ENCODE measurements around the gene TIPARP.
"Not testable (repeated sequence)": the region's sequence is repeated elsewhere in the genome, so short reads cannot be mapped to it uniquely, and the experiment has no call there.

TIPARP gene

GRCh38 chr3:156676768-156677479 lies 2.5 kb downstream of the TIPARP start:
- DNase-seq, result no peak

- no peak for DNase-seq
Observed at GRCh38 chr3:156677536-156677935, 3.1 kb downstream of the TIPARP start.

GRCh38 chr3:156678197-156678596 lies 3.8 kb downstream of the TIPARP start:
- DNase-seq, result no peak

DNA sequence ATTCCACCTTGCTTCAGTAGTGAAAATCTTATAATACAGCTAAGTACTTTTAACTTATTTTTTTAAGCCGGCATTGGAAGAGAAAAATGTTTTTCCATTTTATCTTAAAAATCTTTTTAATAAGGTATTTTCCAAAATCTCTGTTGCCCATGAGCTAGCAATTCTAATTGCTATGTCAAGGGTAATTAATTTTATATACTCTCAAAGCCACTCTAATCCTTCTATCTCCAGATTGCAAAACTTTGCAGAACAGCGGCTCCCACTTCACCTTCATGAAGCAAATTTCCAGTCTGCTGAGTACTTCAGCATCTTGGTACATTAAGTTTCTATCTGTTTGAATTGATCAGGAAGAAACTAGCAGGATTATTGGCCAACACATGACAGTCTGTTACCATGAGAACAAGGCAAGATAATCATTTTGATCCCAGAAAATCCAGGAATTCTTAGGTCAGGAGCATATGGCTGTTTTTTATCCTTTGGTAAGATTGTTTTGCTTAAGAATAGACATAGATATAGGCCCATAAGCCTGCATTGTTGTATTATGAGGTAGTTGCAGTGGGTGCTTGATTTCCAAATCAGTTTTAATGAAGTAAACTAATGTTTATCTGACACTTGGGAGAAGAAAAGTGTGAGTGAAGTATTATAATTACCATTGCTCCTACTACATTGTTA lies 6.0 kb downstream of the TIPARP start:
- peak; percentile 85 for DNase-seq

- DNase-seq, result peak; percentile 71
Observed at GRCh38 chr3:156681002-156681401, 6.6 kb downstream of the TIPARP start.

DNA sequence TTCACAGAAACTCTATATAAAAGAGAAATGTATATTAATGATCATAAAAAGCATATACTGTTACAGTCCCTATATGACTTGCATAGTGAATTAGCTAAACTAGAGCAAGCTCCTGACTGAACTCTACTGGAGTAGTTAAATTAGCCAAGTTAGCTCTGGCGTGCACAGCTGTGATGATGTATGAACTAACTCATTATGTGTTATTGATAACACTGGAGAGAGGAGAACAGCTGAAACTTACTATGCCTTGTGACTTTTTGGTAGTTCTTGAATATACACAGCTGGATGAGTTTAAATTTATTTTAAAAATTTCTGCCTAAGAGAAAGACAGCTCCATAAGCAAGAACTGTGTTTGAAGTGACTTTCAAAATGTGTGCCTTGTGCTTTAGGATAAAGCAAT lies 8.1 kb downstream of the TIPARP start:
- no peak for DNase-seq

- no peak for DNase-seq
Observed at GRCh38 chr3:156682963-156683362, 8.6 kb downstream of the TIPARP start.

DNA sequence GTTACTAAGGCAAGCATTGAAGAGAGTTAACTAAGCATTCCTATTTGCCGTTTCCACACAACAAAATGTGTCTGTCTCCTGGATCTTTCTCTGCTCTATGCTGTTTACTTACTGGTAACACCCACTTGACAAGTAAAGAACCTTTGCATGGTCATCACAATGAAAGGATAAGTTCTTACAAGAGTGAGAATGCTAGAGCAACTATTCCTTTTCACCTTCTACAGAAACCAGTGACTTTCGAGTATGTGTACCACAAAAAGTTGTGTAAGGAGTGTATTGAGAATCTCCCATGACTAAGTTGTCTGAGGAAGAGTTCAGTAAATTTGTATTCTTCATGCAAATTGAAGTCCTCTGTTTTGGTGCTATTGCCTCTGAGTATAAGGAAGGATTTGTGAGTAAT lies 10.8 kb downstream of the TIPARP start:
- DNase-seq, result peak; percentile 33

DNA sequence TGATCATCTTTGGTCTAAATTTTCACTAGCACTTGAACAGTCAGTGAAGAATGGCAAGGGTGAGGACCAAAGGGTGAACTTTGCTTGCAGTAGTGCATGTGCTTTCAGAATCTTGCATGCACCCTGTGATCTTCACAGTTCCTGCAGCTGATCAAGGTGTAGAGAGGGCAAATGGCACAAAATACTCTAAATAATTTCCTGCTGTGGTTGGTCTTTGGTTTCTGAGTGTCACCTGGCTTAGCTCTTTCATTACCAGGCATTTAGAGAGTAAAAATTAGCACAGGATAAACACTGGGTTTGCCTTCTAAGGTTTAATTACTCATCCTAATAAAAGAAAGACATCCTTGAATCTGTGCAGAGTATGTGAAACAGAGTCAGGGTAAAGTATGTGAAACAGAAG lies 11.4 kb downstream of the TIPARP start:
- no peak for DNase-seq

DNA sequence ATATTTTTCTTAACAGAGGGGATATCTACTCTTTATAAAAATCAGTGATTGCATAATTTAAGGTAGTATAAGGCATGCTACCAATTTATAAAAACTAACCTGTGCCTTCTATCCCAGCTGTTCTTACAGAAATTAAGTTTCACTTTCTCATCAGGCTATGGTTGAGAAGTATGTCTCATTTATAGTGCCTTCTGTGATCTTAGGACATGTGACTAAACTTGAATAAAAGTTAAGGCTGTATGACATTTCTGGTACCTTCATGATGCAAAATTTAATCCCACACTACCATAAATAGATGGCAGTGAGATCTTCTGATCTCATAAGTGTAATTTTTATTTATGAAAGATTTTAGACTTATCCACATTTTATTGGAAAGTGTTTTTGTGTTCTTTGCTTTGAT lies 12.6 kb downstream of the TIPARP start:
- no peak for DNase-seq

DNA sequence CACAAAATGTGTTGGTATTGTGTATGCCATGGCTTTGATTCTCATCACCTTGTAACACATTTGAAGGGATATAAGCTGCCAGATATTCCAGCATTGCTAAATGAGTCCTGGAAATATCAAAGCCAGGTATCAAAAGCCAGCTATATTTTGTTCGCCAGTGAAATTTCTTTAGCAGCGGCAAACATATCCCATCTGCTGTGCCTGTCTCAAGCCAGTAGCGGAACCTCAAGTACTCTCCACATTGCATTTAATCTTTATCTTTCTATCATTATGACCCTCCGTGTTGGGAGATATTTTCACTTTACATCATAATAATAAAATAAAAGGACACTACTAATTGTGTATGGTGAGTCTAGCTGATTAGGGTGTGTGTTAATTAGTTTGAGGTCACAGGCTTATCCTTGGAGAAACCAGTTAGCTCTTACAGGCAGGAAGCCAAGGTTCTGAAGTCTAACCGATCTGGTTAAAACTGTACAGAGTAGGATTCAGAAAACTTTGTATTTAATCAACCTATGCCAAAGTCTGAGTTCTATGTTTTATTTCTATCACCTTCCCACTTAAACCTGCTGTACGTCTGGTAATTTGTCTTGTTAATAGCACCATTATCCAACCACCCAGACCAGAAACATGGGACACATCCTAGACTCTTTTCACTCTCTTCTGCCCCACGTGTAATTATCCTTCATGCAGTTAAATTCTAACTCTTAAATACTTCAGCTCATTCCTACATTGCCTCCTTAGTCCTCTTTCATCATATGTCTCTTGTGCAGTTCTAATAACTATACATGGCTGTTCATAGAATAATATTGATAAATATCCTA lies 14.5 kb downstream of the TIPARP start:
- peak; percentile 70 for DNase-seq

DNA sequence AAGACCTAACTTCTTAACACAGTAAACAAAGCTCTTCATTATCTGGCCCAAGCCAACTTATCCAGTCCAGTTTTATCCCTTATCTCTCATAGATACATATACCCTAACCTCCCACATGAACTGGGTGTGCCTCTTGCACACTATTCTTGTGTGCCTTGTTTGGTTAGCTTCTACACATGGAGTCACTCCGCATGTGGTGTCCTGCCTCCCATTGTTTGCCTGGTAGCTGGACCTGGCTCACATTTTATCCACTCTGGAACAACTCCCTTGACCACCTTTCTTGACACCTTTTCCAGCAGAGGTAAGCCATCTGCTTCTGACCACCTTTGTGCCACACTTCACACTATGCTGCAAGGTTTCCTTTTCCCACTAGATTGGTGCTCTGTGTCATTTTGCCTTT lies 15.2 kb downstream of the TIPARP start:
- DNase-seq, result no peak

DNA sequence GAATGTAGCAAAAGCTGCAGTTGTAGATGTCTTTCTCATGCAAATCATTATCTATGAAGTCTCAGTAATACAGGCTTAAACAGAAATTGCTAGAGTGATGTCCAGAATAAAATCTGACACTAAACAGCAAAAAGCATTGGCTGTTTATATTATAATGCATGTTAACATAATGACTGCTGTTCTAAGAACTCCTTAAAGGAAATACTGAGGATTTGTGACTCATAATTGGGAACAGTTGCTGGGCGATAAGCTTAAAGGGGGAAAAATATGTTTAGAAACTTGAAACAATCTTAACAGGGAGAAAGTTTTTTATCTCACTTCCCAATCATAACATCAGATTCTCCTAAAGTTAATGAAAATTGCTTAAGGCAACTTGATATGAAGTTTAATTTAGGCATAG lies 17.5 kb downstream of the TIPARP start:
- DNase-seq, result no peak

GRCh38 chr3:156693166-156693565 lies 18.8 kb downstream of the TIPARP start:
- DNase-seq, result no peak

DNA sequence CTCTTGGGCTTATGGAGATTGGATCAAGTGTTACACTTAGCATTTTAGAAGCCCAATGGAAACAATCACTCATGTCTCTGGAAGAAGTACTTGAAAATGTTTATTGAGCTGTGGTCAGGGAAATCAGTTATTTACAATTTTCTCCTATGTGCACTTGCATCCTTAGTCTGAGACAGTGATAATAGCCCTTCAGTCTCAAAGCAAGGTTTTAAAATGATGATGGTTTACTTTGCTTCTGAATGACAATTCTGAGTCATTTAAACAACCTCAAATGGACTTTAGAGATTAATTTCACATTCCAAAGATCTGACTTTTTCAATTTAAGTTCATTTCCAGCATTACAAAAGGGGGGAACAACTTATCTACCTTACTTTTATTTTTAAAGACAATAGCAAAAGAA lies 20.1 kb downstream of the TIPARP start:
- peak; percentile 76 for DNase-seq

GRCh38 chr3:156702367-156702766 lies 28.0 kb downstream of the TIPARP start:
- DNase-seq, result no peak

DNA sequence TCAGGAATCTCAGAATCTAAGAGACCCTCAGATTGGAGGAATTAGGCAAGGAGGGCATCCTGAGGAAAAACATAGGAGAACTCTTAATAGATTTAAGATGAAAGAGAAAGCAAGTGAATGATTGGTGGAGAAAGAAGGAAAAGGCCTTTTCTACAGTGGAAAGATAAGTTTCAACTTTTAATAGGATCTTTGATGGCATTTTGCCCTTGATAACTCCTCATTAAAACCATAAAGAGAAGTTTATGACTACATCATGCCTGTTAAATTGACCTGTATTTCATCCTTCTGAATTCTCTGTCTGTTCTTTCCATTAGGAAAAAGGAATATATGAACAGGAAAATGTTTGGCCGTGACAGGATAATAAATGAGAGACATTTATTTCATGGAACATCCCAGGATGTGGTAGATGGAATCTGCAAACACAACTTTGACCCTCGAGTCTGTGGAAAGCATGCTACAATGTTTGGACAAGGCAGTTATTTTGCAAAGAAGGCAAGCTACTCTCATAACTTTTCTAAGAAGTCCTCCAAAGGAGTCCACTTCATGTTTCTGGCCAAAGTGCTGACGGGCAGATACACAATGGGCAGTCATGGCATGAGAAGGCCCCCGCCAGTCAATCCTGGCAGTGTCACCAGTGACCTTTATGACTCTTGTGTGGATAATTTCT lies 30.1 kb downstream of the TIPARP start:
- DNase-seq, result no peak

GRCh38 chr3:156705761-156706616 lies 31.6 kb downstream of the TIPARP start:
- no peak for DNase-seq

DNA sequence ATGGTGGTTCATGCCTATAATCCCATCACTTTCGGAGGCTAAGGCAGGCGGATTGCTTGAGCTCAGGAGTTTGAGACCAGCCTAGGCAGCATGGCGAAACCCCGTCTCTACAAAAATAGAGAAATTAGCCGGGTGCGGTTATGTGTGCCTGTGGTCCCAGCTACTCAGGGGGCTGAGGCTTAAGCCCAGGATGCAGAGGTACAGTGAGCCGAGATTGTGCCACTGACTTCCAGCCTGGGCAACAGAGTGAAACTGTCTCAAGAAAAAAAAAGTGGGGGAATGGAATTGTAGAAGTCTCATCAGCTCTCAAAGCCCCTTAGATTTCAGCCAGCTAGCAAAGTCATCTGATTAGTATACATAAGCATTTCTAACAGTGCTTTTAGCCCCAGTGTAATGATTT lies 33.2 kb downstream of the TIPARP start:
- DNase-seq, result no peak

- DNase-seq, result no peak
Observed at GRCh38 chr3:156710429-156710828, 36.0 kb downstream of the TIPARP start.

GRCh38 chr3:156711113-156711512 lies 36.7 kb downstream of the TIPARP start:
- no peak for DNase-seq

- not testable (repeated sequence) for DNase-seq
Observed at GRCh38 chr3:156711944-156712343, 37.6 kb downstream of the TIPARP start.

All from DMS79 treated with DMSO at 0.1 percent for 48 hours (cell line).